ENCODE results near the gene SLC7A14. TPM values are rescaled to one million over a fixed set of nuclear protein-coding genes. Genes with fewer than 3 reads are reported as not detected.

The SLC7A14 gene
- total and polyA plus RNA-seq, 4 donors: not detected

DNA sequence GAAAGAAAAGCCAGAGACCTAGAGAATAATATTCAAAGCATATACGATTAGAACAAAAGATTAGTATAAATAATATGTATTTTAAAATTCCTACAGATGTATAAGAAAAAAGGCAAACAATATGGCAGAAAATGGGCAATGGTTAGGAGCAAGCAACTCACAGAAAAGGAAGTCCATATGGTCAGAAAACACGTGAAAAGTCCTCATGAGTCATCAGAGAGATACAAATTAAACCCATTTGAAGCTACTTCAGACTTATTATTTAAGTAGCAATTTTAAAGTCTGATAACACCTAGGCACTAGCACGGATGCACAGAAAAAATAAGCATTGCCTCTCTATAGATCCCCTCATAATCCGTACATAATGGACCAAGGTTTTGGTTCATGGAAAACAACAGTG is 25.6 kb downstream of the SLC7A14 start:
- Histone ChIP-seq H3K27me3 (ENCODE audit: control insufficient read depth in 1 of 2, insufficient read depth in 2 of 2, low read length in 1 of 2) (no peaks in the 10 kb centered on the region), H3K4me3 (ENCODE audit: low read length in 2 of 2) (no peak overlapping the region), H3K4me1 (ENCODE audit: control insufficient read depth in 1 of 2, insufficient read depth in 2 of 2, low read length in 2 of 2) (no peaks in the 10 kb centered on the region), H3K9me3 (ENCODE audit: control insufficient read depth, low read length) (no peaks in the 10 kb centered on the region), H3K36me3 (ENCODE audit: control insufficient read depth in 1 of 2, insufficient read depth in 2 of 2, low read length in 1 of 2) (no peaks in the 10 kb centered on the region), H3K27ac (ENCODE audit: low read depth in 1 of 2, low read length in 2 of 2) (no peak overlapping the region)
- DNase-seq (no peak), ATAC-seq (ENCODE audit: low FRiP score) (no peak)
- WGBS, 2 donors: 73 to 78% methylated on average over 4 of the region's 4 CpGs
- intact Hi-C loops (cut with DNase I): no loop called here

DNA sequence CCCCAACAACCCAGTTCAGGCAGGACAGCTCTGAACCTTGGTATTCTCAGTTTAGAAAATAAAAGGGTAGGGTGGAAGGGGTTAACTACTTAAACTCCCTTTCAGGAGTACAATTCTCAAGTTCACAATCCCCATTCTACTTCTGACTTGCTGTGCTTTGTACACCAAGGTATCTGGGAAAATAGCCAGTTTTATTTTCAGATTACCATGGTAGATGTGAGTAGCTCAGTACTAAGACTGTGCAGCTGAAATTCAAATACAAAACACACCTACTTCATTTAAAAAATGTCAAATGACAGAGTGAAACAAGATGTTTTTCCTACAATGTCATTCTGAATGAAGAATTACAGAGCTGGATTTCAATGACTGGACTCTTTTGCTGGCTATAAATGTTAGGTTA is 27.4 kb downstream of the SLC7A14 start:
- no peak overlapping the region for H3K27ac ChIP-seq (ENCODE audit: low read depth in 1 of 2, low read length in 2 of 2)
- H3K4me3 ChIP-seq (ENCODE audit: low read length in 2 of 2): no peak overlapping the region
- H3K9me3 ChIP-seq (ENCODE audit: control insufficient read depth, low read length): peaks cover 1% of the 10 kb centered on the region
- no peak for ATAC-seq (ENCODE audit: low FRiP score)
- no peaks in the 10 kb centered on the region for H3K27me3 ChIP-seq (ENCODE audit: control insufficient read depth in 1 of 2, insufficient read depth in 2 of 2, low read length in 1 of 2)
- intact Hi-C loops (cut with DNase I): loop anchor here in 1 of 2 donors (10.0 kb wide), 1 partner anchor 256 kb away; no protein-coding TSS in a partner anchor
- H3K36me3 ChIP-seq (ENCODE audit: control insufficient read depth in 1 of 2, insufficient read depth in 2 of 2, low read length in 1 of 2): no peaks in the 10 kb centered on the region
- DNase-seq: no peak
- H3K4me1 ChIP-seq (ENCODE audit: control insufficient read depth in 1 of 2, insufficient read depth in 2 of 2, low read length in 2 of 2): no peaks in the 10 kb centered on the region

DNA sequence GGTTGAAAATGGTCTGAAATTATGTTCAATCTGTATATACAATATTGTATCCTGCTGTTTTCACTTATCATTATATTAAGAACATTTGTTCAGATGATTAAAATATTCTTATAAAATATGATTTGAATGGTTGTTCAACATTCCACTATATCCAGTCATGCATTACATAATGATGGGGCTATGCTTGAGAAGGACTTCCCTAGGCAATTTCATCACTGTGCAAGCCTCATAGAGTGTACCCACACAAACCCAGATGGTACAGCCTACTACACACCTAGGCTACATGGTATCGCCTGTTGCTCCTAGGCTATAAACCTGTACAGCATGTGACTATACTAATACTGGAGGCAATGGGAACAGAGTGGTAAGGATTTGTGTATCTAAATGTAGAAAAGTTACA is 30.5 kb downstream of the SLC7A14 start:
- Histone ChIP-seq H3K9me3 (ENCODE audit: control insufficient read depth, low read length) (peaks cover 1% of the 10 kb centered on the region), H3K27me3 (ENCODE audit: control insufficient read depth in 1 of 2, insufficient read depth in 2 of 2, low read length in 1 of 2) (no peaks in the 10 kb centered on the region), H3K27ac (ENCODE audit: low read depth in 1 of 2, low read length in 2 of 2) (no peak overlapping the region), H3K4me3 (ENCODE audit: low read length in 2 of 2) (no peak overlapping the region), H3K4me1 (ENCODE audit: control insufficient read depth in 1 of 2, insufficient read depth in 2 of 2, low read length in 2 of 2) (no peaks in the 10 kb centered on the region), H3K36me3 (ENCODE audit: control insufficient read depth in 1 of 2, insufficient read depth in 2 of 2, low read length in 1 of 2) (no peaks in the 10 kb centered on the region)
- ATAC-seq (ENCODE audit: low FRiP score) (no peak), DNase-seq (no peak)
- WGBS, 2 donors: 98 to 100% methylated on average over 1 of the region's 1 CpG
- intact Hi-C loops (cut with DNase I): loop anchor here in 1 of 2 donors (10.0 kb wide), 1 partner anchor 259 kb away; no protein-coding TSS in a partner anchor

DNA sequence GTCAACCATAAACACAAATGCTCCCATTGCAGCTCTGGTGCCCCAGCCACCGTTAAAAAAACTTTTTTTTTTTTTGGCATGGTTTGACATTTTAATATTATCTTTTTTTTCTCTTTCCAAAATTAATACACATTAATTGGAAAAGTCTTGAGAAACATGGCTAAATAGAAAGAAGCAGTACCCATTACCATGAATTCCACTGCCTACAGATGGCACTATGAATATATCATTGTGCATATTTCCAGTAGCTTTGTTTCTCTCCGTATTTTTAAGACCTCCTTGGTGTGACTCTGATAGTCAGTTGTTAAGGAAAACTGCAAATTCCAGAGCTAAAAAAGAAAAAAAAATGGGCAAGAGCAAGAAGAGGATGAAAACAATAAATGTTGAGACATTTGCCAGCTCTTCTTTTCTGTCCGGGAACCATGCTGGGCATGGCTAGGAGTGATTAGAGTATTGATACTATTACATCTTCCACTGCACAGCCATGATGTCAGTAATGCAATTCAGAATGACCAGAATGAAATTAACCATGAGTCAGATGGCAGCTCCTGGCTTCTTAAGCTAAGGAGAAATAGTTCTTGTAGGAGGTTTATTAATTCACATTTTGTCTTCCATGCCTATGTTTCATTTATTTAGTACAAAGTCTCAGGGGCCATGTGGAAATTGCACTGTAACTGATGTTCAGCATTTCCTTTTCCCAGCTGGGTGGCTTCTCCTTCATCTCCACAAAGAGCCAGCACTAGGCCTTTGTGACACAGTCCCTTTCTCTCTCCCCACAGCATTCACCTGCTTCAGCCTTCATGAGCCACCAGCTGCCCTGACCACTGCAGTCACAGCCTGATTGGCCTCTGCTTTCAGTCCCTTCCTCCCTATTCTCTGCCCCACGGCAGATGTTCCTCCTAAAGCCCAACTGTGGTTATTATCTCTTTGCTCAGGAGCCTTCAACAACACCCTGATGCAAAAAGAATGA is 31.8 kb downstream of the SLC7A14 start:
- WGBS, 2 donors: 60 to 63% methylated on average over 4 of the region's 4 CpGs
- DNase-seq: no peak
- Histone ChIP-seq H3K27me3 (ENCODE audit: control insufficient read depth in 1 of 2, insufficient read depth in 2 of 2, low read length in 1 of 2) (no peaks in the 10 kb centered on the region), H3K4me3 (ENCODE audit: low read length in 2 of 2) (no peak overlapping the region), H3K27ac (ENCODE audit: low read depth in 1 of 2, low read length in 2 of 2) (no peak overlapping the region), H3K9me3 (ENCODE audit: control insufficient read depth, low read length) (peaks cover 1% of the 10 kb centered on the region), H3K36me3 (ENCODE audit: control insufficient read depth in 1 of 2, insufficient read depth in 2 of 2, low read length in 1 of 2) (no peaks in the 10 kb centered on the region), H3K4me1 (ENCODE audit: control insufficient read depth in 1 of 2, insufficient read depth in 2 of 2, low read length in 2 of 2) (no peaks in the 10 kb centered on the region)
- no peak for ATAC-seq (ENCODE audit: low FRiP score)
- intact Hi-C loops (cut with DNase I): loop anchor here (5.0 to 10.0 kb wide), 2 partner anchors 258 to 261 kb away; no protein-coding TSS in a partner anchor

DNA sequence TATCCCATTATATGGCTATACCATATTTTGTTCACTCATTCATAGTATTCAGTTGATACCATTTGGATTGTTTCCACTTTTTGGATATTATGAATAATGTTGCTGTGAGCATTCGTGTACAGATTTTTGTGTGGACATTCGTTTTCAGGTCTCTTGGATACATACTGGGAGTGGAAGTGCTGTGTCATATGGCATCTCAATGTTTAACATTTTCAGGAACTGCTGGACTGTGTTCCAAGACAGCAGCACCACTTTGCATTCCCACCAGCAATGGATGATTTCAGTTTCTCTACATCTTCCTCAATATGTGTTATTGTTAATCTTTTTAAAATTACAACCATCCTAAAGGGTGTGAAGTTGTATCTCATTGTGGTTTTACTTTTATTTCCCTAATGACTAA is 34.6 kb downstream of the SLC7A14 start:
- 52 to 60% methylated on average over 2 of the region's 2 CpGs for WGBS, 2 donors
- intact Hi-C loops (cut with DNase I): loop anchor here (5.0 to 10.0 kb wide), 2 partner anchors 261 to 264 kb away; no protein-coding TSS in a partner anchor
- H3K4me3 ChIP-seq (ENCODE audit: low read length in 2 of 2): no peak overlapping the region
- H3K36me3 ChIP-seq (ENCODE audit: control insufficient read depth in 1 of 2, insufficient read depth in 2 of 2, low read length in 1 of 2): no peaks in the 10 kb centered on the region
- H3K27me3 ChIP-seq (ENCODE audit: control insufficient read depth in 1 of 2, insufficient read depth in 2 of 2, low read length in 1 of 2): no peaks in the 10 kb centered on the region
- DNase-seq (no peak), ATAC-seq (ENCODE audit: low FRiP score) (no peak)
- no peaks in the 10 kb centered on the region for H3K4me1 ChIP-seq (ENCODE audit: control insufficient read depth in 1 of 2, insufficient read depth in 2 of 2, low read length in 2 of 2)
- H3K9me3 ChIP-seq (ENCODE audit: control insufficient read depth, low read length): peaks cover 1% of the 10 kb centered on the region
- no peak overlapping the region for H3K27ac ChIP-seq (ENCODE audit: low read depth in 1 of 2, low read length in 2 of 2)

DNA sequence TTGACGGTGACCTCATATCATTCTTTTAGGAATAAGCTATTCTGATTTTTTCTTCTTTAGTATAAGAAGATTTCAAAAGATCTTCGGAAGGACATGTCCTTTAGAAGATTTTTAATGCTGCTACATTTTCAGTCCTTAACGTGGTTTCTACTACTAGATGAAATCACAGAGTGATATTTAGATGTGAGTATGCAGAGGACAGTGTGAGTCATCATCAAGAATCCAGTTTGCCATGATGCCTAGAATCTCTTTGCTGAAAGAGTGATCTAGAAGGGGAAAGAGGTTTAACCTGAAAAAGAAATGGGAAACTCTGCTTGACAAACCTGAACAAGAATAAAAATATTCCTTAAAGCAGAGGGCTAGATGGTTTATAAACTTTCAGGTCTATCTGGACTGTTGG is 43.2 kb downstream of the SLC7A14 start:
- H3K27ac ChIP-seq (ENCODE audit: low read depth in 1 of 2, low read length in 2 of 2): no peak overlapping the region
- no peaks in the 10 kb centered on the region for H3K9me3 ChIP-seq (ENCODE audit: control insufficient read depth, low read length)
- DNase-seq (no peak), ATAC-seq (ENCODE audit: low FRiP score) (no peak)
- no peaks in the 10 kb centered on the region for H3K4me1 ChIP-seq (ENCODE audit: control insufficient read depth in 1 of 2, insufficient read depth in 2 of 2, low read length in 2 of 2)
- no peak overlapping the region for H3K4me3 ChIP-seq (ENCODE audit: low read length in 2 of 2)
- no peaks in the 10 kb centered on the region for H3K36me3 ChIP-seq (ENCODE audit: control insufficient read depth in 1 of 2, insufficient read depth in 2 of 2, low read length in 1 of 2)
- intact Hi-C loops (cut with DNase I): no loop called here
- H3K27me3 ChIP-seq (ENCODE audit: control insufficient read depth in 1 of 2, insufficient read depth in 2 of 2, low read length in 1 of 2): no peaks in the 10 kb centered on the region
- WGBS, 2 donors: 89 to 94% methylated on average over 3 of the region's 3 CpGs

DNA sequence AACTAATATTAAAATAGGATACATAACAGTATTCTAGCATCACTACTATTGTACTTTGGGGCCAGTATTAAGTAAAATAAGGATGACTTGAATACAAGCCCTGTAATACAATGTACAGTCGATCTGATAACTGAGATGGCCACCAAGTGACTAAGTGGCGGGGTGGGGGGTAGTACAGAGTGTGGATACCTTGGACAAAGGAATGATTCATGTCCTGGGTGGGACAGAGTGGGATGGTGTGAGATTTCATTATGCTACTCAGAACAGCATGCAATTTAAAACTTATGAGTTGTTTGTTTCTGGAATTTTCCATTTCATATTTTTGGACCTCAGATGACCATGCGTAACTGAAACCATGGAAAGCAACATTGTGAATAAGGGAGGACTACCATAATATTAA is 46.0 kb downstream of the SLC7A14 start:
- no peak for ATAC-seq (ENCODE audit: low FRiP score)
- WGBS, 2 donors: 83 to 89% methylated on average over 3 of the region's 3 CpGs
- intact Hi-C loops (cut with DNase I): no loop called here

DNA sequence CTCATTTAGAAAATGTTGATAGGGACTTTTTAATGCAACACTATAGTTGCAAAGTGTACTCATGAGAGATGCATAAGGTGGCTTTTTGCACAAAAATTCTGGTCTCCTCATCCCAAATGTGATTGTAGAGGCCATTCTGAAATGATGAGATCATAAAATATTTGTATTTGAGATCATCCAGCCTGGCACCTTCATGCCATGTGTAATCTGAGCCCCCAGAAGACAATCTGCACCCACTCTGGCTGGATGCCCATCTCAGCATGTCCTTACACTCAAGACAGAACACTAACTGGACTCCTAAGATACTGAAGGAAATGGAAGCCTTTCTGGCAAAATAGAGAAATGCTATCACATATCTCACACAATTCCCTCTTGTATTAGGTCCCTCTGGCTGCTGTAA is 49.2 kb downstream of the SLC7A14 start:
- intact Hi-C loops (cut with DNase I): no loop called here

More for the DNA sequence above, 46.0 kb downstream of the SLC7A14 start:
- H3K27me3 ChIP-seq (ENCODE audit: control insufficient read depth in 1 of 2, insufficient read depth in 2 of 2, low read length in 1 of 2): no peaks in the 10 kb centered on the region
- peaks cover 1% of the 10 kb centered on the region for H3K9me3 ChIP-seq (ENCODE audit: control insufficient read depth, low read length)
- H3K27ac ChIP-seq (ENCODE audit: low read depth in 1 of 2, low read length in 2 of 2): no peak overlapping the region
- no peaks in the 10 kb centered on the region for H3K4me1 ChIP-seq (ENCODE audit: control insufficient read depth in 1 of 2, insufficient read depth in 2 of 2, low read length in 2 of 2)
- DNase-seq: no peak
- H3K36me3 ChIP-seq (ENCODE audit: control insufficient read depth in 1 of 2, insufficient read depth in 2 of 2, low read length in 1 of 2): no peaks in the 10 kb centered on the region
- no peak overlapping the region for H3K4me3 ChIP-seq (ENCODE audit: low read length in 2 of 2)

DNA sequence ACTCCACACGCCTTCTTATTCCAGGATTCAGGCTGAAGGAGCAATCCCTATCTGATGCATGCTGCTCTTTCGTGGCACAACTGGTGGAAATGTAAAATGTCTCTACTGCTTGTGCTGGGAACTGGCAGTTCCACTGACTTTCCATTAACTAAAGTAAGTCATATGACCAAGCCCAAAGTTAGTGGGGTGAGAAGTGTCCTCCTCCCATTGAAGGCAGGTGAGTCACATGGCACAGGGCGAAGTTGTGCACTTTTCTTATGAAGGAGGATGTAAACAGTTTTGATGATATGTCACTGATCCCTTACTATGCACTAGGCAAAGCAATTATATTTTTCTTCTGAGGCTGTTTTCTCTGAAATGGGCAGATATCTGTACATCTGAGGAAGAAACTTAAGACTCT is 51.6 kb downstream of the SLC7A14 start:
- H3K36me3 ChIP-seq (ENCODE audit: control insufficient read depth in 1 of 2, insufficient read depth in 2 of 2, low read length in 1 of 2): no peaks in the 10 kb centered on the region
- WGBS, 2 donors: 80 to 88% methylated on average over 3 of the region's 3 CpGs
- H3K4me1 ChIP-seq (ENCODE audit: control insufficient read depth in 1 of 2, insufficient read depth in 2 of 2, low read length in 2 of 2): no peaks in the 10 kb centered on the region
- H3K27ac ChIP-seq (ENCODE audit: low read depth in 1 of 2, low read length in 2 of 2): no peak overlapping the region
- ATAC-seq (ENCODE audit: low FRiP score) (no peak), DNase-seq (no peak)
- peaks cover 1% of the 10 kb centered on the region for H3K9me3 ChIP-seq (ENCODE audit: control insufficient read depth, low read length)
- intact Hi-C loops (cut with DNase I): no loop called here
- no peaks in the 10 kb centered on the region for H3K27me3 ChIP-seq (ENCODE audit: control insufficient read depth in 1 of 2, insufficient read depth in 2 of 2, low read length in 1 of 2)
- H3K4me3 ChIP-seq (ENCODE audit: low read length in 2 of 2): no peak overlapping the region

More for the DNA sequence above, 49.2 kb downstream of the SLC7A14 start:
- no peak for ATAC-seq (ENCODE audit: low FRiP score)
- H3K36me3 ChIP-seq (ENCODE audit: control insufficient read depth in 1 of 2, insufficient read depth in 2 of 2, low read length in 1 of 2): no peaks in the 10 kb centered on the region
- H3K27ac ChIP-seq (ENCODE audit: low read depth in 1 of 2, low read length in 2 of 2): no peak overlapping the region
- H3K4me3 ChIP-seq (ENCODE audit: low read length in 2 of 2): no peak overlapping the region
- no peaks in the 10 kb centered on the region for H3K27me3 ChIP-seq (ENCODE audit: control insufficient read depth in 1 of 2, insufficient read depth in 2 of 2, low read length in 1 of 2)
- no peak for DNase-seq
- peaks cover 1% of the 10 kb centered on the region for H3K9me3 ChIP-seq (ENCODE audit: control insufficient read depth, low read length)
- no peaks in the 10 kb centered on the region for H3K4me1 ChIP-seq (ENCODE audit: control insufficient read depth in 1 of 2, insufficient read depth in 2 of 2, low read length in 2 of 2)
